ENCODE data around the gene DHDDS. TPM values are rescaled to one million over a fixed set of nuclear protein-coding genes. Genes with fewer than 3 reads are reported as not detected.
"Not testable (repeated sequence)": the region's sequence is repeated elsewhere in the genome, so short reads cannot be mapped to it uniquely, and the experiment has no call there.

Gene DHDDS
- total RNA-seq, 1 experiment from 2014 or later: 36.7 TPM

- H3K36me3 ChIP-seq; H3K27me3 ChIP-seq (replicated peaks); H3K27ac ChIP-seq; H3K4me3 ChIP-seq; DNase-seq (ENCODE audit: low read depth in 1 of 2, low spot score in 2 of 2); H3K4me1 ChIP-seq (replicated peaks); H3K9me3 ChIP-seq (replicated peaks): not testable (repeated sequence)
Measured at GRCh38 chr1:26515836-26516235, 83.7 kb downstream of the DHDDS start.

- H3K27me3 ChIP-seq (replicated peaks): no peaks in the 10 kb centered on the region
- no peak overlapping the region for H3K27ac ChIP-seq
- H3K4me1 ChIP-seq (replicated peaks): no peaks in the 10 kb centered on the region
- no peaks in the 10 kb centered on the region for H3K36me3 ChIP-seq
- no peaks in the 10 kb centered on the region for H3K9me3 ChIP-seq (replicated peaks)
- H3K4me3 ChIP-seq: no peak overlapping the region
- DNase-seq (ENCODE audit: low read depth in 1 of 2, low spot score in 2 of 2): no peak
Measured at GRCh38 chr1:26516987-26517765, 85.1 kb downstream of the DHDDS start.

GRCh38 chr1:26517766-26518049, 85.6 kb downstream of the DHDDS start:
- H3K36me3 ChIP-seq: no peaks in the 10 kb centered on the region
- H3K4me1 ChIP-seq (replicated peaks): no peaks in the 10 kb centered on the region
- H3K27me3 ChIP-seq (replicated peaks): no peaks in the 10 kb centered on the region
- no peak for DNase-seq (ENCODE audit: low read depth in 1 of 2, low spot score in 2 of 2)
- H3K9me3 ChIP-seq (replicated peaks): no peaks in the 10 kb centered on the region
- no peak overlapping the region for H3K4me3 ChIP-seq
- H3K27ac ChIP-seq: no peak overlapping the region

GRCh38 chr1:26518355-26518754, 86.2 kb downstream of the DHDDS start:
- Histone ChIP-seq H3K27ac (no peak overlapping the region), H3K4me1 (replicated peaks) (no peaks in the 10 kb centered on the region)
- DNase-seq (ENCODE audit: low read depth in 1 of 2, low spot score in 2 of 2): no peak

GRCh38 chr1:26520339-26520738, 88.2 kb downstream of the DHDDS start:
- no peak for DNase-seq (ENCODE audit: low read depth in 1 of 2, low spot score in 2 of 2)
- Histone ChIP-seq H3K4me1 (replicated peaks) (no peaks in the 10 kb centered on the region), H3K4me3 (no peak overlapping the region), H3K27me3 (replicated peaks) (no peaks in the 10 kb centered on the region), H3K27ac (no peak overlapping the region), H3K9me3 (replicated peaks) (no peaks in the 10 kb centered on the region), H3K36me3 (no peaks in the 10 kb centered on the region)

More at GRCh38 chr1:26518355-26518754, 86.2 kb downstream of the DHDDS start:
- H3K27me3 ChIP-seq (replicated peaks): no peaks in the 10 kb centered on the region
- no peaks in the 10 kb centered on the region for H3K9me3 ChIP-seq (replicated peaks)
- no peak overlapping the region for H3K4me3 ChIP-seq
- no peaks in the 10 kb centered on the region for H3K36me3 ChIP-seq

Other genes with a start within 250 kb of the DHDDS start
- gene CATSPER4, start 241.7 kb upstream of the DHDDS start, total RNA-seq (2014; rRNA removed; shearing (Covaris generic)): not detected in 2 replicates
- 45.2 and 56.6 TPM in 2 replicates for gene CEP85, start 198.1 kb upstream of the DHDDS start, total RNA-seq (2014; rRNA removed; shearing (Covaris generic))
- gene SH3BGRL3, start 152.2 kb upstream of the DHDDS start, total RNA-seq (2014; rRNA removed; shearing (Covaris generic)): 36.5 and 38.9 TPM in 2 replicates
- gene UBXN11, start 125.7 kb upstream of the DHDDS start, total RNA-seq (2014; rRNA removed; shearing (Covaris generic)): 4.0 and 12.0 TPM in 2 replicates
- gene CD52, start 114.4 kb upstream of the DHDDS start, total RNA-seq (2014; rRNA removed; shearing (Covaris generic)): not detected in 2 replicates
- gene CRYBG2, start 78.2 kb upstream of the DHDDS start, total RNA-seq (2014; rRNA removed; shearing (Covaris generic)): not detected in 2 replicates
- not detected in 2 replicates for gene ZNF683, start 59.6 kb upstream of the DHDDS start, total RNA-seq (2014; rRNA removed; shearing (Covaris generic))
- not detected in 2 replicates for gene LIN28A, start 21.5 kb upstream of the DHDDS start, total RNA-seq (2014; rRNA removed; shearing (Covaris generic))
- 897 and 1,026 TPM in 2 replicates for gene HMGN2, start 40.1 kb downstream of the DHDDS start, total RNA-seq (2014; rRNA removed; shearing (Covaris generic))
- 23.7 and 27.6 TPM in 2 replicates for gene RPS6KA1, start 97.4 kb downstream of the DHDDS start, total RNA-seq (2014; rRNA removed; shearing (Covaris generic))